ENCODE results near the gene LILRA5.
"Not testable (repeated sequence)": the region's sequence is repeated elsewhere in the genome, so short reads cannot be mapped to it uniquely, and the experiment has no call there.

LILRA5 gene

GRCh38 chr19:54299515-54299914 lies 13.5 kb downstream of the LILRA5 start:
- no peak for DNase-seq

GRCh38 chr19:54299126-54299498 lies 13.9 kb downstream of the LILRA5 start:
- DNase-seq, result no peak

- no peak for DNase-seq
These were observed 14.4 kb downstream of the LILRA5 start for GRCh38 chr19:54298357-54299125.

GRCh38 chr19:54297759-54298305 lies 15.1 kb downstream of the LILRA5 start:
- no peak for DNase-seq

- DNase-seq, result no peak
These were observed 18.4 kb downstream of the LILRA5 start for GRCh38 chr19:54294539-54294938.

- not testable (repeated sequence) for DNase-seq
These were observed 23.8 kb downstream of the LILRA5 start for GRCh38 chr19:54289160-54289559.

GRCh38 chr19:54287456-54287855 lies 25.5 kb downstream of the LILRA5 start:
- no peak for DNase-seq

GRCh38 chr19:54286283-54286682 lies 26.7 kb downstream of the LILRA5 start:
- not testable (repeated sequence) for DNase-seq

GRCh38 chr19:54285427-54286056 lies 27.4 kb downstream of the LILRA5 start:
- not testable (repeated sequence) for DNase-seq

- no peak for DNase-seq
These were observed 30.1 kb downstream of the LILRA5 start for GRCh38 chr19:54282686-54283470.

GRCh38 chr19:54281729-54282075 lies 31.3 kb downstream of the LILRA5 start:
- DNase-seq, result not testable (repeated sequence)

- no peak for DNase-seq
These were observed 31.8 kb downstream of the LILRA5 start, which contains the start of gene LILRB2 for GRCh38 chr19:54281007-54281728. TSS of gene LILRB2 (minus strand) at chr19:54281110. CDS start at chr19:54280496, 614 bp downstream.

GRCh38 chr19:54280441-54280840 lies 32.5 kb downstream of the LILRA5 start:
- DNase-seq, result not testable (repeated sequence)

- DNase-seq, result not testable (repeated sequence)
These were observed 32.9 kb downstream of the LILRA5 start for GRCh38 chr19:54280025-54280424.

GRCh38 chr19:54279406-54279962 lies 33.5 kb downstream of the LILRA5 start:
- no peak for DNase-seq

GRCh38 chr19:54278571-54279195 lies 34.3 kb downstream of the LILRA5 start:
- DNase-seq, result not testable (repeated sequence)

- DNase-seq, result not testable (repeated sequence)
These were observed 34.9 kb downstream of the LILRA5 start for GRCh38 chr19:54278056-54278455.

GRCh38 chr19:54277111-54277615 lies 35.8 kb downstream of the LILRA5 start:
- not testable (repeated sequence) for DNase-seq

- DNase-seq, result no peak
These were observed 37.0 kb downstream of the LILRA5 start for GRCh38 chr19:54275951-54276350.

- not testable (repeated sequence) for DNase-seq
These were observed 38.5 kb downstream of the LILRA5 start for GRCh38 chr19:54274516-54274915.

GRCh38 chr19:54273821-54274220 lies 39.1 kb downstream of the LILRA5 start:
- DNase-seq, result no peak
